NT2/D1 (cell line): Measurements from ENCODE around the gene NTN1.

Experiments
- SUZ12 ChIP-seq: IDR thresholded peaks from 2 replicates; pipeline ENCODE4 v1.6.1; 2011; ENCODE audit not compliant: insufficient read length, insufficient read depth; ENCODE audit errors: extremely low read depth
- ZNF274 ChIP-seq: IDR thresholded peaks from 2 replicates; pipeline ENCODE4 v1.6.1; 2011; ENCODE audit warnings: mild to moderate bottlenecking, low read depth, low read length

DNA sequence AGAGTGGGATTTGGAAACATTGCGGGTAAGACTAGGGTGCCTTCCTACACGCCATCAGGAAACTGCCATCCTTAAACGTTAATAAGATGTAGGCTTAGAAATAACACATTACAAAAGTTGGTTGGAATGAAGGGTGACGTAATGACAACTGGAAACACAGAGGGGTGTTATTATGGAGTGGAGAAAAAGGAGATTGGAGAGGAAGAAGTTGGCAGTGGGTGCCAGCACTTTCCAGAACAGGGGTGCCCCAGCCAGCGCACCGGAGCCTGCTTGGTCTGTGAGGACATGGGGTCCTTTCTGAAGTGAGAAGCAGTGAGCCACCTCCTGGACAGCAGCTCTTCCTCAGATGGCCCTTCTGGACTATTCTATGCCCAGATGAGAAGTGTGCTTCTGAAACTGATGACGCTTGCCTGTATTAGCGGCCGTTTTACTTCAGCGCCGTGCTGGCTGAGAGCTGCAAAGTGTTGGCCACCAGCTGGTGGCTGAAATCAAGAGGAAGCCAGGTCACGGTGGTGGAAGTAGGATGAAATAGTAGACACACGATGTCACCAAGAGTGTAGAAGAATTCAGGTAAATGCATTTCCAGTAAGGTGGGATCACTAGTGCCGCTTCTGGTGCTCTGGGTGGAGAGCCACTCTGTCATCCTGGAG, 244.8 kb downstream of the NTN1 start:
- TF ChIP-seq ZNF274, result no peak
- TF ChIP-seq SUZ12, result no peak
